Bronchus fibroblast of lung (primary cell): ENCODE data around the gene TNFAIP8L1. TPM values are rescaled to one million over a fixed set of nuclear protein-coding genes. Genes with fewer than 3 reads are reported as not detected.

Experiments used
- total RNA-seq: library from RNA; depleted of rRNA; stranded (reverse); fragments of >200 nt; gene quantifications from 2 replicates; pipeline ENCODE4 v1.2.3, GENCODE V29; 2015

The TNFAIP8L1 gene
- 5.4 and 6.5 TPM in 2 replicates for total RNA-seq

GRCh38 chr19:4638828-4639530 lies at the start of gene TNFAIP8L1:
Gene TNFAIP8L1, plus strand, starts transcription at chr19:4639516. Its CDS starts 12,354 bp downstream, at chr19:4651870.

GRCh38 chr19:4669723-4670480 lies 30.6 kb downstream of the TNFAIP8L1 start, which contains the start of gene MYDGF:
Gene MYDGF, minus strand, starts transcription at chr19:4670342. Its CDS starts 8 bp downstream, at chr19:4670334.

Other genes with a start within 250 kb of the TNFAIP8L1 start
- 110 and 114 TPM in 2 replicates for gene SH3GL1, start 239.0 kb upstream of the TNFAIP8L1 start, total RNA-seq
- 31.1 and 31.4 TPM in 2 replicates for gene CHAF1A, start 236.9 kb upstream of the TNFAIP8L1 start, total RNA-seq
- 50.1 and 65.6 TPM in 2 replicates for gene UBXN6, start 181.7 kb upstream of the TNFAIP8L1 start, total RNA-seq
- gene HDGFL2, start 167.2 kb upstream of the TNFAIP8L1 start, total RNA-seq: 74.9 and 86.6 TPM in 2 replicates
- 0.15 and 0.17 TPM in 2 replicates for gene PLIN4, start 121.0 kb upstream of the TNFAIP8L1 start, total RNA-seq
- gene PLIN5, start 104.3 kb upstream of the TNFAIP8L1 start, total RNA-seq: not detected in 2 replicates
- not detected in 2 replicates for gene LRG1, start 99.5 kb upstream of the TNFAIP8L1 start, total RNA-seq
- 0.45 and 0.67 TPM in 2 replicates for gene SEMA6B, start 79.8 kb upstream of the TNFAIP8L1 start, total RNA-seq
- gene MYDGF, start 30.8 kb downstream of the TNFAIP8L1 start, total RNA-seq: 148 and 163 TPM in 2 replicates
- gene DPP9, start 84.3 kb downstream of the TNFAIP8L1 start, total RNA-seq: 70.6 and 71.8 TPM in 2 replicates
- gene FEM1A, start 152.2 kb downstream of the TNFAIP8L1 start, total RNA-seq: 10.0 and 10.9 TPM in 2 replicates
- 2.7 and 3.0 TPM in 2 replicates for gene TICAM1, start 192.2 kb downstream of the TNFAIP8L1 start, total RNA-seq
- gene PLIN3, start 228.2 kb downstream of the TNFAIP8L1 start, total RNA-seq: 178 and 217 TPM in 2 replicates